ENCODE measurements around the gene CAT. TPM values are rescaled to one million over a fixed set of nuclear protein-coding genes. Genes with fewer than 3 reads are reported as not detected.

CAT gene
- total and polyA plus RNA-seq, 4 donors = 91.8 to 319 (median 106) TPM

DNA sequence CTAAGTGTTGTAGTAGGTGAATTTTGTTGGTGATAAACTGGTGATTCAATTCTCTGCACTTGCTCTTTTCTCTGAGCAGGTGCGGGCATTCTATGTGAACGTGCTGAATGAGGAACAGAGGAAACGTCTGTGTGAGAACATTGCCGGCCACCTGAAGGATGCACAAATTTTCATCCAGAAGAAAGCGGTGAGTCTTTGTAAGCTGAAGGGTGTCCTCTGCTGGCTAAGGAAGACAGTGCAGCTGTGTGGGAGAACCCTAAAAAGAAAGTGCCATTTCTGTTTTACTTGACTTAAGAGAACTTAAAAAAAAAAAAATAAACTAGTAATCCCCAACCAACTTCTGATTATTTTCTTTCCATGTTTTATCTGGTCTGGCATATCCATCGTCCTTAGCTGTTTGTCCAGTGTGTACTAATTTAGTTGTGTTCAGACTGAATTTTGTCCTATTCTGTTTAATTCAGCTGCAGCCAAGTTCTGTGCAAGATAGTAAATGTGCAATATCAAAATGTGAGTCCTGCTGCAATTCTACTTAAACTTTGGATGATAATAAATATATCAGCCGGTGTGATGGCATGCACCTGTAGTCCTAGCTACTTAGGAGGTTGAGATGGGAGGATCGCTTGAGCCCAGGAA is 29.6 kb downstream of the CAT start:
- Histone ChIP-seq H3K4me3 (no peak overlapping the region), H3K27me3 (ENCODE audit: control insufficient read depth in 3 of 3, insufficient read depth in 3 of 3, low read length in 2 of 3) (no peaks in the 10 kb centered on the region), H3K36me3 (ENCODE audit: control insufficient read depth in 4 of 4, insufficient read depth in 4 of 4, low read length in 4 of 4) (peaks cover 36 to 83% (median 68%) of the 10 kb centered on the region in 4 donors), H3K27ac (ENCODE audit: low read depth in 1 of 2, low read length in 1 of 2) (no peak overlapping the region), H3K4me1 (ENCODE audit: control insufficient read depth in 5 of 5, insufficient read depth in 5 of 5, low read length in 5 of 5) (no peaks in the 10 kb centered on the region), H3K9me3 (ENCODE audit: control insufficient read depth in 4 of 4, insufficient read depth in 3 of 4, low read length in 3 of 4) (peaks cover 0 to 10% (median 1%) of the 10 kb centered on the region in 4 donors), H3K9ac (ENCODE audit: insufficient read depth in 1 of 2, low read length in 2 of 2) (no peak overlapping the region)
- DNase-seq (no peak), ATAC-seq (ENCODE audit: insufficient read depth, low FRiP score) (peak; percentile 83)
- peak; percentile 14 for TF ChIP-seq CTCF (IDR thresholded peaks at IDR 0.05; ENCODE audit: control extremely low read depth, extremely low read depth)
- WGBS, 2 donors = 62 to 74% methylated on average over 8 of the region's 8 CpGs

DNA sequence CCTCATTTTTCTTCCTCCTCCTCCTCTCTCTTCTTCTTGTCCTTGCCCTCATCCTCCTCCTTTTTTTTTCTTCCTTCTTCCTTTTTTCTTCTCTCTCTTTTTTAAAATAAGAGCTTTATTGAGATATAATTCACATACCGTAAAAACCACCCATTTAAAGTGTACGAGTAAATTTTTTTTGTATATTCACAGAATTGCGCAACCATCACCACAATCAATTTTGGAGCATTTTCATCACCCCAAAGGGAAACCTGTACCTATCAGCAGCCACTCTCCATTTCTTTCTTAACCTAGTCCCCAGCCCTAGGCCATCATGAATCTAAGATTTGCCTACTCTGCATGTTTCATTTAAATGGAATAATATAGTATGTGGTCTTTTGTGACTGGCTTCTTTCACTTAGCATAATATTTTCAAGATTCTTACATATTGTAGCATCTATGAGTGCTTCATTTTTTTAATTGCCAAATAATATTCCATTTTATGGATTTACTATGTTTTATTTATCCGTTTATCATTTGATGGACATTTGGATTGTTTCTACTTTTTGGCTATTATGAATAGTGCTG is 35.0 kb downstream of the CAT start:
- Histone ChIP-seq H3K27me3 (ENCODE audit: control insufficient read depth in 3 of 3, insufficient read depth in 3 of 3, low read length in 2 of 3) (no peaks in the 10 kb centered on the region), H3K36me3 (ENCODE audit: control insufficient read depth in 4 of 4, insufficient read depth in 4 of 4, low read length in 4 of 4) (peaks cover 22 to 40% (median 30%) of the 10 kb centered on the region in 4 donors), H3K4me3 (no peak overlapping the region), H3K9ac (ENCODE audit: insufficient read depth in 1 of 2, low read length in 2 of 2) (no peak overlapping the region), H3K27ac (ENCODE audit: low read depth in 1 of 2, low read length in 1 of 2) (no peak overlapping the region), H3K4me1 (ENCODE audit: control insufficient read depth in 5 of 5, insufficient read depth in 5 of 5, low read length in 5 of 5) (peaks cover 0 to 3% (median 0%) of the 10 kb centered on the region in 5 donors), H3K9me3 (ENCODE audit: control insufficient read depth in 4 of 4, insufficient read depth in 3 of 4, low read length in 3 of 4) (no peaks in the 10 kb centered on the region)
- no peak for ATAC-seq (ENCODE audit: insufficient read depth, low FRiP score)
- DNase-seq = no peak
- 74 to 82% methylated on average over 4 of the region's 4 CpGs for WGBS, 2 donors
- no peak for TF ChIP-seq CTCF (IDR thresholded peaks at IDR 0.05; ENCODE audit: control extremely low read depth, extremely low read depth)

DNA sequence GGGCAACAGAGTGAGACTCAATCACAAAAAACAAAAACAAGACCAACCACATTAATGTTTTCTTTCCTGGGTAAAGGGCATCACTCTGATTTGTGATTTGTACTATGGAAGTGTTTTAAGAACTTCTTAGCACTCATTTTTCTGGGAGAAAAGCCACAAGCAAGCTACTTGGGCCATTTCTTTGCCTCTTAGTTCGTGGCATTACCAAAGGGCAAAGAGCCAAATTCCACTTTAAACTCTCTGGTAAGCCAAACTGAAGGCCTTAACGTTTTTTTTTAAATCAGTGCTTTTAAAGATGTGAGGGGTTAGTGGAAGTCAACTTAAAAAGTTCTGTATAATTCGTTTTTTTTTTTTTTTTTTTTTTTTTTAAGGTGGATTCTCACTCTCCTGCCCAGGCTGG is 36.9 kb downstream of the CAT start:
- Histone ChIP-seq H3K4me3 (no peak overlapping the region), H3K9me3 (ENCODE audit: control insufficient read depth in 4 of 4, insufficient read depth in 3 of 4, low read length in 3 of 4) (no peaks in the 10 kb centered on the region), H3K27ac (ENCODE audit: low read depth in 1 of 2, low read length in 1 of 2) (no peak overlapping the region), H3K4me1 (ENCODE audit: control insufficient read depth in 5 of 5, insufficient read depth in 5 of 5, low read length in 5 of 5) (peaks cover 0 to 3% (median 0%) of the 10 kb centered on the region in 5 donors), H3K27me3 (ENCODE audit: control insufficient read depth in 3 of 3, insufficient read depth in 3 of 3, low read length in 2 of 3) (no peaks in the 10 kb centered on the region), H3K36me3 (ENCODE audit: control insufficient read depth in 4 of 4, insufficient read depth in 4 of 4, low read length in 4 of 4) (peaks cover 7 to 24% (median 18%) of the 10 kb centered on the region in 4 donors), H3K9ac (ENCODE audit: insufficient read depth in 1 of 2, low read length in 2 of 2) (no peak overlapping the region)
- 27 to 64% methylated on average over 3 of the region's 3 CpGs for WGBS, 2 donors
- TF ChIP-seq CTCF (IDR thresholded peaks at IDR 0.05; ENCODE audit: control extremely low read depth, extremely low read depth) = no peak
- no peak for DNase-seq
- no peak for ATAC-seq (ENCODE audit: insufficient read depth, low FRiP score)

Data from lung (tissue), 12 donors.